Esophagus squamous epithelium (tissue), 5 donors: ENCODE measurements around the gene ERCC5. TPM values are rescaled to one million over a fixed set of nuclear protein-coding genes. Genes with fewer than 3 reads are reported as not detected.

Experiments used
- DNase-seq: peaks from one replicate; lab custom pipeline; 2025; lab: John Stamatoyannopoulos, UW
- H3K27ac ChIP-seq, 4 donors: fragments of 200-600 bp; sonication (generic); one replicate each; pipeline ENCODE4 v1.5.1; 2016 to 2019; ENCODE audit warnings: mild to moderate bottlenecking in 1 of 4
- H3K27me3 ChIP-seq, 4 donors: fragments of 200-600 bp; sonication (generic); 1 replicate in 3 of 4; 2 replicates in 1 of 4; pipeline versions ENCODE4 v1.5.1 to v1.6.0; 2017 to 2021; ENCODE audit warnings: antibody characterized with exemption in 1 of 4
- H3K36me3 ChIP-seq, 3 donors: fragments of 200-600 bp; sonication (generic); one replicate each; pipeline ENCODE4 v1.5.1; 2016 to 2019
- H3K4me1 ChIP-seq, 3 donors: fragments of 200-600 bp; sonication (generic); one replicate each; pipeline ENCODE4 v1.5.1; 2017 to 2019
- H3K4me3 ChIP-seq, 4 donors: fragments of 200-600 bp; sonication (generic); 1 replicate in 3 of 4; 2 replicates in 1 of 4; pipeline ENCODE4 v1.5.1; 2016 to 2019; ENCODE audit warnings: mild to moderate bottlenecking in 2 of 4, moderate library complexity in 1 of 4
- H3K9me3 ChIP-seq, 3 donors: fragments of 200-600 bp; sonication (generic); one replicate each; pipeline ENCODE4 v1.5.1; 2016 to 2019
- CTCF ChIP-seq, 6 experiments: fragments of 450-650 bp in 4 of 6; fragments of 200-600 bp in 2 of 6; sonication (generic) in 2 of 6; IDR thresholded peaks; one replicate each; pipeline ENCODE4 v1.5.1; 2016 to 2019; ENCODE audit warnings: antibody characterized with exemption in 6 of 6, mild to moderate bottlenecking in 4 of 6, moderate library complexity in 4 of 6
- POLR2A ChIP-seq, 4 donors: fragments of 450-650 bp; IDR thresholded peaks; one replicate each; pipeline ENCODE4 v1.6.1; 2017; ENCODE audit warnings: antibody characterized with exemption in 4 of 4, mild to moderate bottlenecking in 4 of 4, moderate library complexity in 3 of 4
- WGBS, 2 donors: methylation state at CpG; one replicate each; pipeline ENCODE4 v1.1.5; 2018; 5-methylcytosine and 5-hydroxymethylcytosine counted together
- intact Hi-C: fragments of 100-400 bp; cut with DNase I; formaldehyde crosslinking; loops from one replicate; pipeline ENCODE4 v1.15.0; 2022
- total RNA-seq, 4 donors: library from RNA; depleted of rRNA; stranded (reverse); fragments of >200 nt; gene quantifications; one replicate each; pipeline ENCODE4 v1.1.0, GENCODE V29; 2016
- donor health status: DM: yes; HTN: yes; CAD: no.

ERCC5 gene
- total RNA-seq, 4 donors from 2014 or later = 34.9 to 70.1 (median 48.3) TPM

- WGBS, 2 donors = 88 to 92% methylated on average over 6 of the region's 6 CpGs
- no peak for TF ChIP-seq CTCF (IDR thresholded peaks at IDR 0.05)
- no peak for TF ChIP-seq POLR2A (IDR thresholded peaks at IDR 0.05)
- Histone ChIP-seq H3K9me3 (no peaks in the 10 kb centered on the region), H3K4me1 (peaks cover 10 to 41% (median 10%) of the 10 kb centered on the region in 3 donors), H3K27me3 (no peaks in the 10 kb centered on the region), H3K36me3 (peaks cover 0 to 16% (median 3%) of the 10 kb centered on the region in 3 donors), H3K4me3 (no peak overlapping the region), H3K27ac (no peak overlapping the region)
- intact Hi-C loops = loop anchor here (5.0 to 10.0 kb wide), 2 partner anchors 124 to 267 kb away; no protein-coding TSS in a partner anchor
- DNase-seq = no peak
These were observed 3.1 kb downstream of the ERCC5 start for GRCh38 chr13:102848956-102849355.

GRCh38 chr13:102852556-102852955 lies 6.7 kb downstream of the ERCC5 start:
- DNase-seq = no peak
- Histone ChIP-seq H3K27ac (no peak overlapping the region), H3K4me1 (peaks cover 4 to 25% (median 4%) of the 10 kb centered on the region in 3 donors), H3K4me3 (no peak overlapping the region), H3K9me3 (no peaks in the 10 kb centered on the region), H3K36me3 (peaks cover 6 to 52% (median 21%) of the 10 kb centered on the region in 3 donors), H3K27me3 (no peaks in the 10 kb centered on the region)
- intact Hi-C loops = no loop called here
- 80 to 81% methylated on average over 3 of the region's 3 CpGs for WGBS, 2 donors
- TF ChIP-seq CTCF (IDR thresholded peaks at IDR 0.05) = no peak
- TF ChIP-seq POLR2A (IDR thresholded peaks at IDR 0.05) = no peak

- TF ChIP-seq CTCF (IDR thresholded peaks at IDR 0.05) (no peak), POLR2A (IDR thresholded peaks at IDR 0.05) (no peak)
- Histone ChIP-seq H3K27ac (no peak overlapping the region), H3K4me3 (no peak overlapping the region), H3K4me1 (peaks cover 0 to 7% (median 0%) of the 10 kb centered on the region in 3 donors), H3K36me3 (peaks cover 6 to 73% (median 37%) of the 10 kb centered on the region in 3 donors), H3K9me3 (no peaks in the 10 kb centered on the region), H3K27me3 (no peaks in the 10 kb centered on the region)
- no peak for DNase-seq
- intact Hi-C loops = no loop called here
- 50 to 64% methylated on average over 7 of the region's 7 CpGs for WGBS, 2 donors
These were observed 8.8 kb downstream of the ERCC5 start for GRCh38 chr13:102854675-102855074.

GRCh38 chr13:102856557-102856956 lies 10.7 kb downstream of the ERCC5 start:
- H3K36me3 ChIP-seq = peaks cover 6 to 92% (median 45%) of the 10 kb centered on the region in 3 donors
- H3K4me1 ChIP-seq = no peaks in the 10 kb centered on the region
- H3K27me3 ChIP-seq = no peaks in the 10 kb centered on the region
- intact Hi-C loops = no loop called here
- 47 to 50% methylated on average over 2 to 6 of the region's 6 CpGs for WGBS, 2 donors
- TF ChIP-seq POLR2A (IDR thresholded peaks at IDR 0.05) (no peak), CTCF (IDR thresholded peaks at IDR 0.05) (no peak)
- no peak for DNase-seq
- H3K9me3 ChIP-seq = no peaks in the 10 kb centered on the region
- no peak overlapping the region for H3K4me3 ChIP-seq
- no peak overlapping the region for H3K27ac ChIP-seq

GRCh38 chr13:102862624-102863210 lies 16.9 kb downstream of the ERCC5 start:
- H3K27ac ChIP-seq = no peak overlapping the region
- WGBS, 2 donors = 89% methylated on average over 13 of the region's 13 CpGs
- no peak for TF ChIP-seq CTCF (IDR thresholded peaks at IDR 0.05)
- no peak for TF ChIP-seq POLR2A (IDR thresholded peaks at IDR 0.05)
- H3K36me3 ChIP-seq = peaks cover 8 to 100% (median 68%) of the 10 kb centered on the region in 3 donors
- no peak overlapping the region for H3K4me3 ChIP-seq
- intact Hi-C loops = no loop called here
- no peaks in the 10 kb centered on the region for H3K9me3 ChIP-seq
- no peaks in the 10 kb centered on the region for H3K27me3 ChIP-seq
- no peak for DNase-seq
- peaks cover 0 to 20% (median 0%) of the 10 kb centered on the region in 3 donors for H3K4me1 ChIP-seq
